GM12892 (cell line): ENCODE results near the gene GRM7.

Source experiments
- DNase-seq: peaks from one replicate; pipeline ENCODE4 v3.0.0; 2011; ENCODE audit not compliant: insufficient read length
- FAIRE-seq: peaks from 2 replicates; lab custom pipeline; 2011; peaks lifted over from hg19 to GRCh38; lab: Jason Lieb, UNC
- POLR2A ChIP-seq: IDR thresholded peaks from 2 replicates; pipeline ENCODE4 v1.6.1; 2011; ENCODE audit warnings: low read depth, low read length, control low read depth
- POLR2AphosphoS5 ChIP-seq: IDR thresholded peaks from 2 replicates; pipeline ENCODE4 v1.6.1; 2011; ENCODE audit warnings: low read depth, low read length, control low read depth
- TAF1 ChIP-seq: IDR thresholded peaks from 2 replicates; pipeline ENCODE4 v1.6.1; 2011; ENCODE audit warnings: low read depth, mild to moderate bottlenecking, control low read depth, low read length, borderline replicate concordance

Gene GRM7

DNA sequence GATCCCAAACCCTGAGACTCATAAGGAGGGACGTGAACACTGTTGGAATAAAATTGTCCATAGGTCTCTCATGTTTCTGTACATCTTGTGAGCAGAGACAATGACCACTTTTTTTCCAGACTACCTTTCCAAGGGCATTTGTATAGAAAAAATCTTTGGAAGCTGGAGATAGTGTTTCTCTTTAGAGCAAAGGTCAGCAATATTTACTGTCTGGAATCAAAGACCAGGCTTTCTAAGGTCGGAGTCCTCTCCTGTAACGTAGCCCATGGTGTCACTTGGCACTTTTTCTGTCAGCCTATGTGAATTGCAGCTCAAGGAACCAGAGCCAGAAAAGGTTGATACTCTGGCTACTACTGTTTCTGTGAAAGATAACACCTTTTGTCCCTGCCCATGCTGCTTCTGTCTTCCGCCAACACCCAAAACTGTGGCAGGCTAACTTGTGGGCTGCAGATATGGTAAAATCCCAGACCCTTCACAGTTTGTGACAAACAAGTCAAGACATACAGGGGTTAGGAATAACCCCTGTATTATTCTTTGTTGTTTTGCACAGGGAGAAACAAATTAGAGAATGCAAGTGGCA is 578.3 kb downstream of the GRM7 start:
- no peak for TF ChIP-seq POLR2AphosphoS5
- DNase-seq (no peak), FAIRE-seq (no peak)

DNA sequence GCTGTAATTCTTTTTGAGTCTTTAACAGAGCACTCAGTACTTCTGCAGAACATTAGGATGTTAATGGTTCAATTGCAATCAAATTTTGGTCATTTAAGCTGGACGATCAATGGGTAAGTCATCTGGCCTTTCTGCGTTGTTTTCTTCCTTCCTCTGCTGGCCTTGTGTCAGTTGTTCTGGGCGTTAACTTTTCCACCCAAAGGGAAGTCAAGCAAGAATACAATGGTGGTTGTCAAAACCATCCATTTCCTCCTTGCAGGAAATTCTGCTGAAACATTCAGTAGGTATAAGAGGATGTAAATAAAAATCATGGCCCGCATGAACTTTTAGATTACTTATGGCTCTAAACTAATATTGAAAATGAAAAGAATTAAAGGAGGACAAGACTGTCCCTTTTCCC is 584.0 kb downstream of the GRM7 start:
- DNase-seq = no peak
- FAIRE-seq = no peak
- TF ChIP-seq POLR2A = no peak
- no peak for TF ChIP-seq TAF1
- TF ChIP-seq POLR2AphosphoS5 = no peak

DNA sequence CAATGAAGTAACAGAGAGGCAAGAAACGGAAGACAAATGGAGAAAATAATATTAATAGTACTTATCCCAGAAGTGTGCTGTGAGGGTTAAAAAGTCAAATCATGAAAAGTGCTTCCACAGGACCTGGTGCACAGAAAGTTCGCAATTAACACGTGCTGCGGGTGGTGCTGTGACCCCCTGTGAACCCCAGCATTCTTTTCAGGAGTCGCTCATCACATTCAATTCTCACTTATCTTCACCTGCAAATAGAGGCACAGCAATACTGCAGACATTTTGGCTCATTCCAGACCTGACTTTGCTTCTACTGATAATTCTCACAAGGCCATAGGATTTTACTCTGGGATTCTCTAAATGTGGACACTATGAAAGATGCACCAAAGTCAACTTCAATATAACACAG is 584.4 kb downstream of the GRM7 start:
- TF ChIP-seq TAF1 = no peak
- FAIRE-seq (no peak), DNase-seq (no peak)

DNA sequence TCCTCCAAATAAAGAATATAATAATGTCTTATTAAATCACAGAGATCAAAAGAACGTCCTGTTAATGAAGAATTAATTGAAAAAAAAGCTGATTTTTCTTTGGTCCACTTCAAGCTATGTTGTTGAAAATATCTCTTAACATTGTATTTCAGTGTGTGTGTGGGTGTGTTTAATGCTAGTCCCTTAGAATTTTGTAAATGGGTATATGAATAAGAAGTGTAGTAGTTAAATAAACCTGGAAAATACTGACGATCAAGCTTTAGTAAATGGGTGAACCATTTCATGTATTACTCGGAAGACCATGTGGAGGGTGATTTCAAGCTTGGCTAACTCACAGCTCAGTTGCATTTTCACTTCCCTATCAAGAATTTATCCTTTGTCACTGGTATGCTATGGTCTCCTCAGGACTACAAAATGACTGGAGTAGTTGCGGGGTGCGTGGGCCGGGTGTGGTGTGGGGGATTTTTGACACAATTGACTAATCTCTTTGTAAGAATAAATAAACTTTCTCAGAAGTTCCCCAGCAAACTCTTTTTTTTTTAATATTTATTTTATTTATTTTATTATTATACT is 586.4 kb downstream of the GRM7 start:
- FAIRE-seq (no peak), DNase-seq (no peak)
- TF ChIP-seq POLR2AphosphoS5 = no peak
- no peak for TF ChIP-seq TAF1
- no peak for TF ChIP-seq POLR2A

DNA sequence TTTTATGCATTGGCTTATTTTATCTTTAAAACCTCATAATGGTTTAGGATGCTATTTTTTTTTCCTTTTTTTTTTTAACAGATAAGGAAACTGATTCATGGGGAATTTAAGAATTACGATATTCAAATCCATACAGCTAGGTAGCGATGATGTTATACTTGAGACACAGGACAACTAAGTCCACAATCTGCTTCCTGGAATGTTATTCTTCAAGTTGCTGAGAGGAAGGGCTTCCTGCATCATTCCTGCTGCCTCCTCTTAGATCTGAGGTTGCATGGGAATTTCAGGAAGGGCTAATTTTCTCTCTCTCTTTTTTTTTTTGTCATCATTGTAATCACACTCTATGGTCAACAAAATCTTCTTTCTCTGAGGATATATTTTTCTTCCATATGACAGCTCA is 595.5 kb downstream of the GRM7 start:
- no peak for FAIRE-seq
- TF ChIP-seq POLR2AphosphoS5 (no peak), POLR2A (no peak), TAF1 (no peak)
- DNase-seq = no peak

DNA sequence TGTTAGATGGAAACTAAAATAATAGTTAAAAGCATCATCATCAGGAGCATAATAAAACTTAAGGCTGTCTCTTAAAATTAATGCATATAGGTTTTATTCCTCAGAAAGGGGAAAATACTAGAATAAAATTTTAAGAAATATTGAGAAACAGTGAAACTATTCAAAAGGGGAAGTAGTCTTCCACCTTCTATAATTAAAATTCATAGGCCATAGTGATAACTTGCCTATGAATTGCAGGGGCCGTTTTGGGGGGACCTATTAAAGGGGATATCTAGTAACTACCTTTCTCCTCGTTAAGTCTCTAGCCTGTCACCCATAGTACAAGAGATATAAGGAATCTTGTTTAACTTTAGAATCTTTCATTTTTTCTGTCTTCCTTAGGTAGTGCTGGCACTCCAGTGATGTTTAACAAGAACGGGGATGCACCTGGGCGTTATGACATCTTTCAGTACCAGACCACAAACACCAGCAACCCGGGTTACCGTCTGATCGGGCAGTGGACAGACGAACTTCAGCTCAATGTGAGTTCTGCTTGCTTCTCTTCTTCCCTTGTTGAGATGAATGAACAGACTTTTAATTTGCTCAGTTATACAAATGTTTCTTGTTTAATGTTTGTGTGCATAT is 600.4 kb downstream of the GRM7 start:
- TF ChIP-seq TAF1 = no peak
- TF ChIP-seq POLR2A = no peak
- TF ChIP-seq POLR2AphosphoS5 = no peak
- no peak for DNase-seq
- FAIRE-seq = no peak

DNA sequence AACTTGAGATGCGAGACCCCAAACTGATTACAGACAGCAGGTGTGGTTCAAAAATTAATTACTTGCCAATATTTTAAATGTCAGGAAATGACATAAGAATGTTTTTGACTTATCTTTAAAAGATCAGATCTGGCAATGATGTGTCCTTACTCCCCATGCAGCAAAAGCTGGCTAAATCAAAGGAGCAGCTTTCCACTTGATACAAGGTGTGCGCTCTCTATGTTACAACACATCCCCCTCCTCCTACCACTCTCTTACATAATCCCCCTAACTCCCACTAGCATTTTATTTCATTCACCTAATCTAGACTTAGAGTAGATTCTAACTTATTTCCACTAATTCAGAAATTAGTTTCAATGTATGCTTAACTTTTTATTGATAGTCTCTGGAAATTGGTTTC is 609.0 kb downstream of the GRM7 start:
- DNase-seq = no peak
- FAIRE-seq = no peak
- no peak for TF ChIP-seq POLR2AphosphoS5
- no peak for TF ChIP-seq POLR2A

DNA sequence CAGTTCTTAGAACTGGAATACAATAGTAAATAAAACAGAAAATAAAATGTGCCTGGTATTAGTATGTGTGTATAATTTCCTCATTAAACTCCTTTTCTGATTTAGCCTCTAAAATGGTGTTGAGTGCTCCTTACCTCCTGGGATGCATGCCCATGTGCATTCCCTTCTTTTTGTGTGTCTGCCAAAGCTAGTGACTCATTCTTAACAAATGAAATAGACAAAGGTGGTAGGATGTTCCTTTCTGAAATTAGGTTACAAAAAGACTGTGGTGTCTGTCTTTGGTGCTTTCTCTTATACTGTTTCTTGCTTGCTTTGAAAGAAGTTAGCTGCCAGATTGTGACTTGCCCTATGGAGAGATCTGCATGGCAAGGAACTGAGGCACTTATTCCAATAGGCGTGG is 623.7 kb downstream of the GRM7 start:
- TF ChIP-seq POLR2AphosphoS5 (no peak), TAF1 (no peak), POLR2A (no peak)
- FAIRE-seq (no peak), DNase-seq (no peak)

DNA sequence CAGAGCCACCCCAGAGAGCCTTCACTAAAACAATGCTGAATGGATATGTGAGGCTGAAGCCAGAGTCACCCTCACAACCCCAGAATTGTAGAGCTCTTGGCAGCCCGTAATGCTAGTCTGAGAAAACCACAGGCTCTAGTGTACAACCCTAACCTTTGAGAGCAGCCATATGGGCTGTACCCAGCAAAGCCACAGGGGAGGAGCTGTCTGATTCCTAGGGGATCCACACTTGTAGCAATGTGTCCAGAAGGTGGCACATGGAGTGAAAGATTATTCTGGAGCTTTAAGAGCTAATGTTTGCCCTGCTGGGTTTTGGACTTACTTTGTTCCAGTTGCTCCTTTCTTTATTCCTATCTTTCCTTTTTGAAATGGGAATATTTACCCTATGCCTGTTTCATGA is 626.8 kb downstream of the GRM7 start:
- DNase-seq = no peak
- FAIRE-seq = no peak
- TF ChIP-seq POLR2AphosphoS5 = no peak
- TF ChIP-seq TAF1 = no peak
- TF ChIP-seq POLR2A = no peak

DNA sequence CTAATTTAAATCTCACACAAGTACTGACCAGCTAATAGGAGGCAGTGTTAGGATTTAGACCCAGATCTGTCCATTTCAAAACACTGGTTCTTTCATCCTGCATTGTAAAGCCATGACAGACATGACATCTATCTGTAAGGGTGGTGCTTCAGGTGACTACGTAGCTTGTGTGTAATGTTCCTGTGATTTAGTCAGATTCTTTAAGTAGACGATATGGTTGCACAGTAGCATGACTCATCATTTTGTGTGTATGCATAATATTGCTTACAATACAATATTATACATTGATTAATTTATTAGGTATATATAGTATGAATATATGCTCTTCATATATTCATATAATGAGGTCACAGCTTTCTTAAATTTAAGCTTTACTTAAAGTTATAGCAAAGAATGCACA is 628.5 kb downstream of the GRM7 start:
- no peak for FAIRE-seq
- DNase-seq = no peak

DNA sequence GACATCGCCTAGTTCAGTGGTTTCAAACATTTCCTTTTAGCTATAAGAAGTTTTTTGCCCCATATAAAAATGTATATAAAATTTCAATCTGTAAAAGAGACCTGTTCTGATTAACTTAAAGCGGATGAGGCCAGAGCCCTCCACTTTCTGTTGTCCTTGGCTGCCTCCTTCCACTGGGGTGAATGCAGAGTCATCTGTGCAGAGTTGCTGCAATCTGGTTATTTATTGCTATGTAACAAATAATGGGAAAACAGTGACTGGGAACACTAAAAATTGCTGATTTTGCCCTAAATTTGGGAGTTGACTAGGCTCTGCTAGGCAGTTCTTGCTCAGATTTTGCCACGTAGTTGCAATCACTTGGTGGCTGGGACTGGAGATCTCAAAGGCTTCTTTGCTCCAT is 637.8 kb downstream of the GRM7 start:
- DNase-seq (no peak), FAIRE-seq (no peak)
- TF ChIP-seq POLR2AphosphoS5 (no peak), POLR2A (no peak), TAF1 (no peak)

More for the DNA sequence above, 628.5 kb downstream of the GRM7 start:
- TF ChIP-seq TAF1 (no peak), POLR2AphosphoS5 (no peak), POLR2A (no peak)

DNA sequence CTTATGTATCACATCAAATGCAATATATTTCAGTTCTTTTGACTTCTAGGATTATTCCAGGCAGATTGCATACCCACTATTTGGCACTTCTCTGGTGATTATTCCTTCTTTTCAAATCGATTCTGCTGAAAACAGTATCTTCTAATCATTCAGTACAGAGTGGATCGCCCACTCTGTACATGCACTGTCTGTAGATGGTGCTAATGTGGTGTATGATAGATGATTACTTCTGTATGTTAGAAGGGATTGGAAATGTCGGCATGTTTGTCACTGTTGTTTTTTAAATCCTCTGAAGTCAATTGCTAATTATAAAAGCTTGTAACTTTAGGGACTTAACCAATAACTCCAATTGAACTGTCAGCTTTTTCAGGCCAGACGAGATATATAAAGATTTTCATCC is 642.5 kb downstream of the GRM7 start:
- no peak for DNase-seq
- FAIRE-seq = no peak
- TF ChIP-seq POLR2A (no peak), TAF1 (no peak), POLR2AphosphoS5 (no peak)
